ENCODE measurements around the gene APOO.
"Not testable (repeated sequence)": the region's sequence is repeated elsewhere in the genome, so short reads cannot be mapped to it uniquely, and the experiment has no call there.

APOO gene

DNA sequence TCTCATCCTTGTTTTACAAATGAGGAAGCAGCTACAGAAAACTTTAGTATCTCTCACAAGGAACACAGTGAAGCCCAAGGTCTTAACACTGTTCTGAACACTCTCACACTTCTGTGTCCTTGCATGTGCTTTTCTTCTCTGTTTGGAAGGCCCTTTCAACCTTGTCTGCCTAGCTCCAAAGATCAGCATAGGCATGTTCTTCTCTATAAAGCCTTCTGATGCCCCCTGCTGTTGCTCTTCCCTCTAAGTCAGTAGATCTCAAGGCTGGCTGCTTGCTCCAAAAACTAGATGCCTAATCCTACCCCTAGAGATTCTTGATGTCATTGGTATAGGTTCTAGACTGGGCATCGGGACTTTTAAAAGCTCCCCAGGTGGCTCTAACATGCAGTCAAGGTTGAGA lies 5.9 kb downstream of the APOO start:
- no peak for FAIRE-seq

GRCh38 chrX:23901060-23901459 lies 6.7 kb downstream of the APOO start:
- FAIRE-seq = no peak

GRCh38 chrX:23900220-23900797 lies 7.4 kb downstream of the APOO start:
- FAIRE-seq = no peak

DNA sequence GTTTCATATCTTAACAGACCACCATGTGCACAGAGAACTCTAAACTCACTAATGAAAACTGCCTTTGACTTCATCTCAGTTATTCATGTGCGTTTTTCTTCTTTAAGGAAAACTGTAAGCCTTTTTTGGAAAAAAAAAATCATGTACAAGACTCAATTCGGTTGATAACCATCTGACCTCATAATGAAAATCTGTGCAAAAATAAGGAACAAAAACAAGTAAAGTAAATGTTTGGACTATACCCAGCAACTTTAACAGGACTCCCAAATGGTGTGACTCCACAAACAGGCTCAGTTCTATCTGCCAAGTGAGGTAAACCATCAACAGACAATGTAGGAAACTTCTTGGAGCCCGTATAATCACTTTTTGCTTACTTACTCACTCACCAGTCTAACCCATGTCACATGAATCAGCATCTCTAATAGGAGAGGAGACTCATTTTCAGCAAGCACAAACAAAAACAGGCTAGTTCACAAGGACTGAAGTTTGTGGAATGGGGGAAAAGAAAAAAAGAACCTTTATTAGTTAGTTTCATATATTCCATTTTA lies 9.3 kb downstream of the APOO start:
- FAIRE-seq = no peak

DNA sequence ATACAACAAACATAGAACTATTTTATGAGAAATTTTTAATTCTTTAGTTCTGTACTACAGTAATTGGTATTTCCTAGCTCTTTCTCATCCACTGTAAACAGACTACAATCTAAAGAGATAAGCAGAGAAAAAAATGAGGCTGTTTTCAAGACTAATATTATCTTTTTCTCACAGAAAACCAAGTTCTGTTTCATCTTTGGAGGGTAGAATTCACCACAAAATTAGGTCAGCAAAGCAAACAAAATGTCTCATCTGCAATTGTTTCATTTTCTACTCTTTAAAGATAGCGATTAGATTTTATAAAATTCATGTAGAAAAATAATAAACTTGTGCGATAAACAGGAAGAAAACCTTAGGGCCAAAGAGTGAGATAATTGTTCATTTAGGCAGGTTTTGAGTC lies 10.8 kb downstream of the APOO start:
- FAIRE-seq = no peak

DNA sequence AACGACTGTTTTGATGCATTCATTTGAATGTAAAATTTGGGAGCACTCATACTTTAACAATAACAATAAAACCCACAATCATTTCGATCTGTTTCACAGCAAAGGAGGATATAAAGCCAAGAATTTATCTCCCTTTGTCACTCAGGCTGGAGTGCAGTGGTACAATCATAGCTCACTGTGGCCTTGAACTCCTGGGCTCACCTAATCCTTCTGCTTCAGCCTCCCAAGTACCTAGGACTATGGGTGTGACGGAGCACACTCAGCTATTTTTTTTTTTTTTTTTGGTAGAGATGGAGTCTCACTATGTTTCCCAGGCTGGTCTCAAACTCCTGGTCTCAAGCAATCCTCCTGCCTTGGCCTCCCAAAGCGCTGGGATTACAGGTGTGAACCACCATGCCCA lies 11.2 kb downstream of the APOO start:
- FAIRE-seq = not testable (repeated sequence)

DNA sequence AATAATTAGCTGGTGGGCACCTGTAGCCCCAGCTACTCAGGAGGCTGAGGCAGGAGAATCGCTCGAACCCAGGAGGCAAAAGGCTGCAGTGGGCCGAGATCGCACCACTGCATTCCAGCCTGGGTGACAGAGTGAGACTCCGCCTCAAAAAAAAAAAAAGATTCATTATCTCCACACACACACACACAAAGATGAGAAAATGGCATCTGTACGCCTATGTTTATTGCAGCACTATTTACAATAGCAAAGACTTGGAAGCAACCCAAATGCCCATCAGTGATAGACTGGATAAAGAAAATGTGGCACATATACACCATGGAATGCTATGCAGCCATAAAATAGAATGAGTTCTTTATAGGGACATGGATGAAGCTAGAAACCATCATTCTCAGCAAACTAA lies 12.7 kb downstream of the APOO start:
- FAIRE-seq = not testable (repeated sequence)

DNA sequence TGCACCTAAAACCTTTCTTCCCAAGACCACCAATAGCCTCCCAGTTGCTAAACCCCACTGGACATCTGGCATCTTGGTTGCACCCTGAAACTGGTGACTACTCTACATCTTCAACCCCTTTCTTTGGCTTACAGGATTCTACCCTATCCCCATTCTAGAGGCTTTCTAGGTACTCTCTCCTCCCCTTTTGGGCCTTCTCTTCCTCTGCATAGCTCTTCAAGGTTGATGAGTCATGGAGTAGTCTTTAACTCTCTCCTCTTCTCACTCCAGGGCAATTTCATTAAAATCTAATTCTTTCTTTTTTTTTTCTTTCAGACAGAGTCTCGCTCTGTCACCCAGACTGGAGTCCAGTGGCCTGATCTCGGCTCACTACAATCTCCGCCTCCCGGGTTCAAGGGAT lies 16.8 kb downstream of the APOO start:
- no peak for FAIRE-seq

- no peak for FAIRE-seq
Measured at GRCh38 chrX:23888887-23889501, 18.7 kb downstream of the APOO start.

DNA sequence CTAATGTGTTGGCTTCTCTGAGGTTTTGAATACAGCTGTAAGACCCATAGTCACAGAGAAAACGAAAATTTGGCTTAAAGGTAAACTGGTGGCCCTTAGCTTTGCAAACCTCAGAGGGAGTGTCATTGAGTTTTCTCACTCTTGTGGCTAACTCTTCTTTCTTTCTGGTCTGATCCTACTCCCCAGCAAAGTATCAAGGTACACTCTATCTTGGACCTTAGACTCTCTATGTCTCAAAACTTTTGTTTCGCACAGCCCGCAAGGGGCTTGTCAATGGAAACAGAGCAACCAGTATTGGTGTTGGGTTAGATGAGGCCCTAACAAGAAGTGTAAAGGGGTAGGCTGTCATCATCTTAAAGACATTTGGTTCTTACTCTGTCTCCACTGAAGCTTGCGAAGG lies 19.8 kb downstream of the APOO start:
- FAIRE-seq = no peak

- FAIRE-seq = no peak
Measured at GRCh38 chrX:23887451-23887850, 20.3 kb downstream of the APOO start.

DNA sequence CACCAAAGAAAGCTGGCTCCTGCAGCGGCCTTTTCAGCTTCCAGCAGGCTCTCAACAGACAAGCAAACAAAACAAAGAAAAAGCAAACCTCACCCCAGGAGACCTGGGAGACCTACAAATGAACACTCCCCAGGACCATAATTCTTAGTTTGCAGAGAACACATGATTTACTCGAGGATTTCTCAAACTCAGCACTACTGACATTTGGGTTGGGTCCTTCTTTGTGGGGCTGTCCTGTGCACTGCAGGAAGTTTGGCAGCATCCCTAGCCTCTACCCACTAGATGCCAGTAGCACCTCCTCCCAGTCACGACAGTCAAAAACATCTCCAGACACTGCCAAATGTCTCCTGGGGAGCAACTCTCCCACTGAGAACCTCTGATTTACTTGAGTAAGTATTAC lies 21.9 kb downstream of the APOO start:
- no peak for FAIRE-seq

DNA sequence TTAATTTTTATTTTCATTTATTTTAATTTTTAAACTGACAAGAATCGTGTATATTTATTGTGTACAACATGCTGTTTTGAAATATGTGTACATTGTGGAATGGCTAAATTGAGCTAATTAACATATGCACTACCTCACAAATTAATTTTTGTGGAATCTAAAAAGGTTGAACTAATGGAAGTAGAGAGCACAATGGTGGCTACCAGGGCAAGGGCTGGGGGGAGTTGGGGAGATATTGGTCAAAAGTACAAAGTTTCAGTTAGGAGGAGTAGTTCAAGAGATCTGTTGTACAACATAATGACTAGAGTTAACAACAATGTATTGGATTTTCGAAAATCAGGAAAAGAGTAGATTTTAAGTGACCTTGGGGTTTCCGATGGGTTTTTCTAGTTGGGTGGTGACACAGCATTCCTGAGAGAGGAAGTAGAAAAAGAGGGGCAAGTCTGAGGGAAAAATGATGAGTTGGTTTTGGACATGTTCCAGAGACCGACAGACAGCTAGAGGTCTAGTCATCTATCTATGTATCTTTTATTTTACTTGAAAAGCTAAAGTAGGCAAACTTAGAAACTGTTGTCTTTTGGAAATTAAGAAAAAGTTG lies 23.2 kb downstream of the APOO start:
- FAIRE-seq = no peak

GRCh38 chrX:23883737-23884354 lies 23.9 kb downstream of the APOO start:
- no peak for FAIRE-seq

GRCh38 chrX:23879380-23880090 lies 28.2 kb downstream of the APOO start:
- FAIRE-seq = no peak

- FAIRE-seq = peak; percentile 49
Measured at GRCh38 chrX:23871905-23872546, 35.7 kb downstream of the APOO start.

DNA sequence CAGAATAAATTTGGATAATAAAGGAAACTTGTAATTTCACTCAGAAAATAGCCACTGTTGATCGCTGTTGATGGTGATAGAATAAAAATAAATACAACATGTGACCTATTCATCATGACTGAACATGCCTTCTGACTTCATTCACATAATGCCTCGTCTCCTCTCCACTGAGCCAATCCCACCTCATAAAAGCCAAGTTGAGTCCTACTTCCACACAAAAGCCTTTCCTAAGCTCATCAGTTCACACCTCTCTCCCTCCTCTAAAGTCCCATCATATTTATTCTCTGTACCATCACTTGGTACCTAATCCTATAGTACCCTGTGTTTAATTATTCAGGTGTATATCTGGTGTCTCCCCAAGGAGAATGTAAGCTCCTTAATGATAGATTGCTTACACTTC lies 37.7 kb downstream of the APOO start:
- no peak for FAIRE-seq

DNA sequence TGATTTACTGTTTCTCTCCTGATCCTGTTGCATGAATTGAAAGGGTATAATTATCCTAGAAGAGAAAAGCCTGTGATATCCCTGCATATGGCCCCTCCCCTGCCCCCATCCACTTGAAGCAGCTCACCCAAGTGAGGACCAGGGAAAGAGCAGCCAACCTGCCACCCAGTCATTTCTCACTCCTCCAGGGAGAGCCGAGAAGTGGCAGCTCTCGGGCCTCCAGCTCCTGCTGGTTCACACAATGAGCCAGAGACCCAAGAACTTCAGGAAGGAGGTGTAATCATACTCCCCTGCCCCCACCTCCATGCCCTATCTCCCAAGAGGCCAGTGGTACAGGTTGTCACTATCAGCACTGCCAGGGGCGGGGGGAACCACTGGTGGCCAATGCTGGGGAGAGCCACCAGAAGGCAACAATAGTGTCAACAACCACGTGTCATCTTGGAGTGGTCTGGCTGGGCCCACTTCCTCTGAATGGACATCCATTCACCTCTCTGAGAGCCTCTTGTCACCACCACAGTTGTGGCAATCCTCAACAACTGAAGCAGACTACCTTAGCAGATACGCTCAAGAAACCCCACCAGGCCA lies 42.9 kb downstream of the APOO start:
- no peak for FAIRE-seq

DNA sequence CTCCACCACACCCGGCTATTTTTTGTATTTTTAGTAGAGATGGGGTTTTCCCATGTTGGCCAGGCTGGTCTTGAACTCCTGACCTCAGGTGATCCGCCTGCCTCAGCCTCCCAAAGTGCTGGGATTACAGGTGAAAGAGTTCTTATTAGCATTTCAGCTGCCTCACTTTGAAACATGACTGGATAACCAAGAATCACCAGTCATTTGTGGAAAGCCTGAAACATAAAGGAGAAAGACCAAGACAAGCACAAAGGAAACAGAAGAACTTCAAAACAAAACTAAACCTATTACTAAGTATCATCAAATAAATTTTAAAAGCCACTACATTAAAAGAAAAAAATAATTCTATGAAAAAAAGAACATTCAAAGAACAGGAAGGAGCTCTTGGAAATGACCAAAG lies 45.8 kb downstream of the APOO start:
- not testable (repeated sequence) for FAIRE-seq

DNA sequence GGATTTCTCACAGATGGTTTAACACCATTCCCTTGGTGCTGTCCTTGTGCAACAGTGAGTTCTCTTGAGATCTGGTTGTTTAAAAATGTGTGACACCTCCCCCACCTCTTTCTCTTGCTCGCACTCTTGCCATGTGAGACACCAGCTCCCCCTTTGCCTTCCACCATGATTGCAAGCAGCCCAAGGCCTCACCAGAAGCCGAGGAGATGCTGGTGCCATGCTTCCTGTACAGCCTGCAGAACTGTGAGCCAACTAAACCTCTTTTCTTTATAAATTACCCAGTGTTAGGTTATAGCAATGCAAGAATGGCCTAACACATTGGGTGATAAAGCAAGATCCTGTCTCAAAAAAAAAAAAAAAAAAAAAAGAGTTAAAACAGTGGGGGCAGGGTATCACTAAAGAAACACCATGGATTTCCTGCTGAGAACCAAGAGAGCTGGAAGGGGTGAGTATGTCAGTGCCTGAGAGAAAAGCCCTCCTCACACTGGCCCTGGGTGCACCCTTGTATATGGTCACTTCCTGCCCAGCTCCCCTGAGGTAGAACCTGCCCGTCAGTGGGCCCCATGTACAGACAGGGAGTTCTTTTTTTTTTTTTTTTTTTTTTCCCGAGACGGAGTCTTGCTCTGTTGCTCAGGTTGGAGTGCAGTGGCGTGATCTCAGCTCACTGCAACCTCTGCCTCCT lies 46.4 kb downstream of the APOO start:
- no peak for FAIRE-seq

DNA sequence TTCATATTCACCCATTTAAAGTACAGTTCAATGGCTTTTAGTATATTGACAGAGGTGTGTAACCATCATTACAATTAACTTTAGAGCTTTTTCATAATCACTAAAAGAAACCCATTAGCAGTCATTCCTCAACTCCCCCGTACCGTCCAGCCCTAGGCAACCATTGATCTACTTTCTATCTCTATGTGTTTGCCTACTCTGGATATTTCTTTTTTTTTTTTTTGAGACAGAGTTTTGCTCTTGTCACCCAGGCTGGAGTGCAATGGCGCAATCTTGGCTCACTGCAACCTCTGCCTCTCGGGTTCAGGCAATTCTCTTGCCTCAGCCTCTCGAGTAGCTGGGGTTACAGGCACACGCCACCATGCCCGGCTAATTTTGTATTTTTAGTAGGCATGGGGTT lies 48.5 kb downstream of the APOO start:
- not testable (repeated sequence) for FAIRE-seq

DNA sequence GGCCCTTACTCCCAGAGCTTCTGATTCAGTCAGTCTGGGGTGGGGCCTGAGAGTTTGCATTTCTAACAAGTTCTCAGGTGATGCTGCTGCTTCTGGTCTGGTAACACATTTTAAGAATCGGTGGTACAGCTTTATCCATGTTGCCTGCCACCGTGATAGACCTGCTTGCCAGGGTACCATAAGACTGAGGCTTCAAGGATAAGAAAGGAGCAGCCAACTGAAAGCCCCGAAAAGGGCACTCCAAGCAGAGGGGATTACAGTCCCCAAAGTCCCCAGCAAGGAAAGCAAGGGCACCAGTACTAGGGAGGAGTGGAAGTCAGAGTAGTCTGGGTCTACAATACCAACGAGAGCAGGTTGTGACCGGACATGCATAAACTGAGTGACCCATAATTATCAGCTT lies 49.8 kb downstream of the APOO start:
- no peak for FAIRE-seq
